Measurements from ENCODE around the gene MUC15. TPM values are rescaled to one million over a fixed set of nuclear protein-coding genes. Genes with fewer than 3 reads are reported as not detected.

MUC15 gene
- total RNA-seq, 1 donor from 2014 or later, result not detected

DNA sequence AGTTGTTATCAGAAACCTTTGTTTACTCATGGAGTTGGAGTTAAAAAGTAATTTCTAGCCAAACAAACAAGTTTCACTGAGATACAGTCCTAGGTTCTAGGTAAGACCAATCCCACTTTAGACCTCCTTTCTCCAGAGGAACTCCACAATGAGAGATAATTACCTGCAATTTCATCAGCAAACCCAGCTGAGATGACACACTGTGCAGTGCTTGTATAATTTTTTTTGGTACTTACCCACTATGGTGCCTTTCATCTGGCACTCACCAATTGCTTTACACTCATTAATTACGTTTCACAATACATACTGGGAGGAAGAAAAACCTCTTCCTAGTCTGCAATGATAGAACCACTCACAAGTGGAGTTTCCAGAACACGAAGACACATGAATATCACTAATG lies 1.8 kb upstream of the MUC15 start:
- no peak for DNase-seq

DNA sequence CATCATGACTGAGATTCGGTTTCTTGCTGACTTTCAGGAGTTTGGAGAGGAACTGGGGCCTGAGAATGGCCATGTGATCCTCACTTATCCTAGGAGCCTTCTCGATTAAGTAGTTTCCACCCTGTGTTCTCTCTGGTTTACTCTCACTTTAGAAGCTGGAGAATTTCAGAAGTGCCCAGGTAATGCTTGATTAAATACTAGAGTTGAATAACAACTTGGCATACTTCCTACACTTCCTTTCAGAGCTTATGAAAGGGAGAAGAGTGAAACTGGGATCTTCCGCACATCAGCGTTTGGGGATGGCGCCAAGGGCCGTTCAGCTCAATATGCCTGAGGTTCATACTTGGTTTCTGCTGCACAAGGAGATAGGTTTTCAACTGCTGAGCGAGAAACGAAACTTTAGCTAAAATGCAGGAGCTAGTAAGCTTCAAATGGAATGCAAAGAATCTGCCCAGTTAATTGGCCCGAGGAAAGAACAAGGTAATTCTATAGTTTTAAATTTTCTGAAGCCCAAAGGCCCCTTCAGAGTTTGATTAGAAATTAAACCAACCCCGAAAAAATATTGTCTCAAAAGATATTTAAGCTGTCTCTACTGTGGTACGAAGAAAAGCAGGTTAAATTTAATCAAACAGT lies 823 bp upstream of the MUC15 start:
- DNase-seq, result no peak

GRCh38 chr11:26569646-26570045 lies 2.4 kb downstream of the MUC15 start:
- DNase-seq, result no peak

DNA sequence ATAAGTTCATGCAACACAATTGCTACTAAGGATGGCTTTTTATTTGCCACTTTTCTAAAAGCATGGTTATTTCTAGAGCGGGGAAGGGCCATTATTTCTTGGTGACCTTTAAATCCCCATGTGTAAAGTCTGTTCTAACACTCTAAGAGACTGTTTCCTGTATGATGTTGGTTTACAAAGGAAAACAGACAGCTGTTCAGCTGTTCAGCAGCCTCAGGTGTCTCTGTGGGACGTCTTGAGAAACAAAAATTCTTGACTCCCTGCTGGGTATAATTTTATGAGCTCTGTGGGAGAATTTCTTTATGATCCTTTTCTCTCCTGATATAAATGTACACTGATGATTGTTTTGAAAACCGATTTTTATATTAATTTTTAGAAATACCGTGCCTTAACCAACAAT lies 13.9 kb downstream of the MUC15 start:
- DNase-seq, result no peak

GRCh38 chr11:26557666-26558065 lies 14.4 kb downstream of the MUC15 start:
- no peak for DNase-seq

GRCh38 chr11:26556582-26556981 lies 15.5 kb downstream of the MUC15 start:
- DNase-seq, result no peak

DNA sequence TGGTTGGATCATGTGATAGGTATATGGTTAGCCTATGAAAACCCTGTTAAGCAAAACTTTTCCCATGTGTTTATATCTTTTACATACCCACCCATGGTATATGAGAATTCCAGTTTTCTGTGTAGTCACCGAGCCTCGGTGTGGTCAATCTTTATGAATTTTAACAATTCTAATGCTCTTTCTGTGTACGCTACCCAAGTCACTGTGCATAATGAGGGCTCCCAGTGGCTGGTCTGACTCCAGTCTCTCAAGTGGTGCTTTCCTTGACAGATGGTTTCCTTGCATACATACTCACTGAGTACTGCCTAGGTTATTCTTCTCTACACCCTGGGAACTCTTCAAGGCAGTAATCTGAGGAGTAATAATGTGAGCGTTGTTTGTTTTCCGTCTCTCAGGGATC lies 17.6 kb downstream of the MUC15 start:
- no peak for DNase-seq

DNA sequence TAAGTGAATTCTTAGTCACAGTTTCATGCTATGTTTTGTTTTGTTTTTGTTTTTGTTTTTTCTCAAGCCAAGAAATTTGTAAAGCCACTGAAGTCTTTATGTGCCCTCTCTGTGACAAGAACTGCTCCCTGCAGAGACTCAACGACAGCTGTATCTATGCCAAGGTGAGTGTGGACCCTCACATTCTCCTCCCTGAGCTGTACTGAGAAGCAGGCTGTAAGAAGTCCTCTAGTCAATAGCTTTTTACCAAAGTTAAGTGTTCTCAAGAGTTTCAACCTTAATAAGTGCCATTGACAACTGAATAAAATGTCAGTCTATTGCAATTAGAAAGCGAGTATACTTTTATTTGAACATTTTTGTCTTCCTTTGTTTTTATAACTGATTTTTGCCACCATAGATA lies 18.9 kb downstream of the MUC15 start:
- DNase-seq, result no peak

DNA sequence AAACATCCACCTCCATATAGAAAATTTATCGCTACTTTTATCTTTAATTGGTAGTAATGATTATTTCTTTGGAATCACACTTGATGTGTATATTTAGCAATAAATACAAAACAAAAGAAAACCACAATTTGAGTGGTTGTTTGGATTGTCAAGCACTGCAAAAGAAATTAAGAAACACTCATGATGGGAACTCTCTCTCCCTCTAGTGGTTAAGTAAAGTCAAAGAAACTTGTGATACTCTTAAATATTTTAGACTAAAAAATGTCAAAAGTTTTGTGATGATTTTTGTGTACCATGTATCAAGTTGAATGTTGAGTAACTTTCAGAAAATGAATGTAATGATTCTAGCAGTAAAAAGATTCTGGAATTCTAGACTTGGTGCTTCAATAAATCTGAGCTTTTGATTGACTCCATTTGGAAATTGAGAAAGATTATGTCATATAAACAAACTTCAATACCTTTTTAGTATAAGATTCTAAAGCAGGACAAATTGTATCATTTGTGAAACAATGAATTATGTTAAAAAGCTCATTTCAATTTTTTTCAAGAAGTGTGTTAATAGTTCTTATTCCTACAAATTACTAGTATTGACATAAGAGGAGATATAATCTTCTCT lies 20.8 kb downstream of the MUC15 start:
- no peak for DNase-seq

GRCh38 chr11:26550022-26550421 lies 22.0 kb downstream of the MUC15 start:
- DNase-seq, result no peak

- no peak for DNase-seq
Observed at GRCh38 chr11:26549176-26549575, 22.9 kb downstream of the MUC15 start.

- DNase-seq, result no peak
Observed at GRCh38 chr11:26541870-26542269, 30.2 kb downstream of the MUC15 start.

GRCh38 chr11:26539517-26539916 lies 32.5 kb downstream of the MUC15 start:
- DNase-seq, result no peak

DNA sequence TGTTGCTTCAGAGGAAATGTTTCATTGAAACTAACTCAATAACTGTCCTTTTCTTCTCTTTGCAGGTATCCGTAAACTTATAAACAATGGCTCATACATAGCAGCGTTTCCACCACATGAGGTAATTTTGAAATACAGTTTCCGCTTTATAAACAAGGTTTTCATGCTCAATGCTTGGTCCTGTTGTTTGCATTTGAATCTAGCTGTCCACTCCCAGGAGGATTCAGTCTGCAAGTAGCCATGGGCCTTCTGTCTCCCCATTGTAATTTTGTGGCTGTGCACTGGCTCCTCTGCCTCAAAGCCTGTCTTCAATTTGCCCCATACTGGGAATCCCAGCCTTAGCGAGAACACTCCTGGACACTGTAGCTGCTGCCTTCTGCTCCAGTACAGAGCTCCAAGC lies 34.7 kb downstream of the MUC15 start:
- no peak for DNase-seq

- DNase-seq, result no peak
Observed at GRCh38 chr11:26527685-26528084, 44.4 kb downstream of the MUC15 start.

GRCh38 chr11:26522912-26523610 lies 49.0 kb downstream of the MUC15 start:
- DNase-seq, result no peak

DNA sequence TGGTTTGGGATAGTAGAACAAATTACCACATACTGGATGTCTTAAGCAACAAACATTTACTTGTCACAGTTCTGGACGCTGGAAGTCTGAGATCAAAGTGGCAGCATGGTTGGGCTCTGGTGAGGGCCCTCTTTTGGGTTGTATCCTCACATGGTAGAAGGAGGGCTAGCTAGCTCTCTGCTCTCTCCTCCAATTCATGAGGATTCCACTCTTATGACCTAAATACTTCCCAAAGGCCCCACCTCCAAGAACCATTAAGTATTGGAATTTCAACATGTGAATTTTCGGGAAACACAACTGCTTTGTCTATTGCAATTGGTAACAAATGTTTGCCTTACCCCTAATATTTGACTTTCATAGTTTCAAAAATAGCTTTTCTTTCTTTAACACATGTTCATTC lies 52.6 kb downstream of the MUC15 start:
- DNase-seq, result no peak

- DNase-seq, result no peak
Observed at GRCh38 chr11:26512196-26512595, 59.9 kb downstream of the MUC15 start.

DNA sequence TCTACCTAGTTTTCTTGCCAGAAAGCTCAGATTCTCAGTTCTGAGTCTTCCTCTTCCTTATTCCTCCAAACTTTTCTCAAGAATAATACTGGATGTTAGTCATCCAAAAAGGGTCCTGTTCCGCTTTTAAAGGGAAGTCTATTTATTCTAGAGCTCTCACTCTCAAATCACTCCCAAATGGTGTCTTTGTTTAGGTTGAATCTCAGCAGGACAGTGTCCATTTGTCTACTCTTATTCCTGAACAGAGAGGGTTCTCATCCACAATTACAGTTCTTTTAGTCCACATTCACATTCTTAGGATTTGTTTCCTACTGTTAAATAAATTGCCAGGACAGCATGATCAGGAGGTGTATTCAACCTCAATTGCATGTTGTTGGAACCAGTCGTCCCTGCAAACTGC lies 61.3 kb downstream of the MUC15 start:
- no peak for DNase-seq

- DNase-seq, result no peak
Observed at GRCh38 chr11:26510164-26510563, 61.9 kb downstream of the MUC15 start.

Data from occipital lobe (tissue), 2 donors.